Right atrium auricular region (tissue), 2 donors: Measurements from ENCODE around the gene GNLY. TPM values are rescaled to one million over a fixed set of nuclear protein-coding genes. Genes with fewer than 3 reads are reported as not detected.
A peak's percentile ranks its signal among the peaks of the same experiment; 100 is the strongest.

Experiments
- DNase-seq: peaks from one replicate; pipeline ENCODE4 v3.0.0-alpha.2; 2019; ENCODE audit warnings: low spot score
- H3K27ac ChIP-seq, 2 donors: fragments of 200-600 bp; sonication (generic); 1 replicate in 1 of 2; 2 replicates in 1 of 2; pipeline ENCODE4 v1.5.1; 2016 to 2019
- H3K27me3 ChIP-seq, 2 donors: fragments of 200-600 bp; sonication (generic); one replicate each; pipeline versions ENCODE4 v1.5.1 to v1.6.0; 2017 to 2019
- H3K36me3 ChIP-seq: fragments of 200-600 bp; sonication (generic); one replicate; pipeline ENCODE4 v1.5.1; 2016
- H3K4me1 ChIP-seq, 2 donors: fragments of 200-600 bp; sonication (generic); one replicate each; pipeline versions ENCODE4 v1.5.1 to v1.6.0; 2017 to 2019
- H3K4me3 ChIP-seq, 2 donors: fragments of 200-600 bp; sonication (generic); 1 replicate in 1 of 2; 2 replicates in 1 of 2; pipeline ENCODE4 v1.5.1; 2017 to 2019; ENCODE audit warnings: mild to moderate bottlenecking in 1 of 2, moderate library complexity in 1 of 2
- H3K9me3 ChIP-seq, 2 donors: fragments of 200-600 bp; sonication (generic); one replicate each; pipeline ENCODE4 v1.5.1; 2019
- CTCF ChIP-seq, 2 donors: fragments of 200-600 bp; sonication (generic); IDR thresholded peaks; one replicate each; pipeline ENCODE4 v1.5.1; 2019; ENCODE audit warnings: antibody characterized with exemption in 2 of 2
- total RNA-seq, 2 donors: library from RNA; depleted of rRNA; stranded (reverse); fragments of >200 nt; gene quantifications; one replicate each; pipeline ENCODE4 v1.1.0, GENCODE V29; 2016

The GNLY gene
- total RNA-seq, 2 donors from 2014 or later = 1.4 TPM; not detected in 1

DNA sequence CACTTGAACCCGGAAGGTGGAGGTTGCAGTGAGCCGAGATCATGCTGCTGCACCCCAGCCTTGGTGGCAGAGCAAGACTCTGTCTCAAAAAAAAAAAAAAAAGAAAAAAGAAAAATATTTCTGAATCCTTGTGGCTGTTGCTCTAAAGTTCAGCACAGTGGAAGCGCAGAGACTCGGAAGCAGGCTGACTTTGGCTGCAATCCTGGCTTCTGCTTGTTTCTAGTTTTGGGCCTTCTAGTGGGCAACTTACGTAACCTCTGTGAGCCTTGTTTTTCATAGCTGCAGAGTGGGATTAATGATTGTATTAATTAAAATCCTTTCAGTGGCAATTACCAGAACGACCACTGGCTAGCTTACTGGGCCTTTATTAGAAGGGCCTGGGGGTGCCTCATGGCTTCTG is 28.4 kb downstream of the GNLY start:
- H3K27me3 ChIP-seq = no peaks in the 10 kb centered on the region
- H3K36me3 ChIP-seq = no peaks in the 10 kb centered on the region
- peaks cover 0 to 27% of the 10 kb centered on the region in 2 donors for H3K4me1 ChIP-seq
- H3K4me3 ChIP-seq = no peak overlapping the region
- H3K27ac ChIP-seq = no peak overlapping the region
- TF ChIP-seq CTCF (IDR thresholded peaks at IDR 0.05) = no peak
- DNase-seq = no peak
- no peaks in the 10 kb centered on the region for H3K9me3 ChIP-seq

DNA sequence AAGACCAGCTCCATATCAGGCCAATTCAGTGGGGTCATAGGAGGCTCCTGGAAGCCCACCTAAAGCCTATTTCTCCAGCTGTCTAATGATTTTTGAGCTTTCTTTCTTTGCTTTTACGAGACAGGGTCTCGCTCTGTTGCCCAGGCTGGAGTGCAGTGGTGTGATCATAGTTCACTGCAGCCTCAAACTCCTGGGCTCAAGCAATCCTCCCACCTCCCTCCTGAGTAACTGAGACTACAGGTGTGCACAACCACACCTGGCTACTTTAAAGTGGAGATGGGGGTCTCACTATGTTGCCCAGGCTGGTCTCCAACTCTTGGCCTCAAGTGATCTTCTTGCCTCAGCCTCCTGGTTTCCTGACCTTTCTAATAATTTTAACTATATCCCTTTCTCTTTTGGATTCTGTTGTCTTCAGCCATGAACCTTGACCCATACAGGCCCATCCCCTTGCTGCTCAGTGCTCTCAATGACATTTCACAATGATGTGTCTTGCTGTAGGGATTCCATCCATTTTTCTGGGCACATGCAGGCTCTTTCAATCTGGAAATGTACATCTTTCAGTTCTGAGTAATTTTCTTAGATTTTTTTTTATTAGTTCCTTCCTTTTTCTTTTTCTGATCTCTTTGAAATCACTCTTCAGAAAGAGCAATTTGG is 29.7 kb downstream of the GNLY start:
- no peaks in the 10 kb centered on the region for H3K9me3 ChIP-seq
- DNase-seq = no peak
- no peak overlapping the region for H3K4me3 ChIP-seq
- no peak overlapping the region for H3K27ac ChIP-seq
- no peaks in the 10 kb centered on the region for H3K27me3 ChIP-seq
- no peaks in the 10 kb centered on the region for H3K36me3 ChIP-seq
- peaks cover 0 to 38% of the 10 kb centered on the region in 2 donors for H3K4me1 ChIP-seq
- no peak for TF ChIP-seq CTCF (IDR thresholded peaks at IDR 0.05)

- no peaks in the 10 kb centered on the region for H3K27me3 ChIP-seq
- TF ChIP-seq CTCF (IDR thresholded peaks at IDR 0.05) = no peak
- no peak overlapping the region for H3K4me3 ChIP-seq
- peaks cover 0 to 38% of the 10 kb centered on the region in 2 donors for H3K4me1 ChIP-seq
- H3K9me3 ChIP-seq = no peaks in the 10 kb centered on the region
- DNase-seq = no peak
- no peaks in the 10 kb centered on the region for H3K36me3 ChIP-seq
- H3K27ac ChIP-seq = peak overlapping the region in 1 of 2 donors; percentile 25
Measured at GRCh38 chr2:85724731-85725181, 30.6 kb downstream of the GNLY start.

DNA sequence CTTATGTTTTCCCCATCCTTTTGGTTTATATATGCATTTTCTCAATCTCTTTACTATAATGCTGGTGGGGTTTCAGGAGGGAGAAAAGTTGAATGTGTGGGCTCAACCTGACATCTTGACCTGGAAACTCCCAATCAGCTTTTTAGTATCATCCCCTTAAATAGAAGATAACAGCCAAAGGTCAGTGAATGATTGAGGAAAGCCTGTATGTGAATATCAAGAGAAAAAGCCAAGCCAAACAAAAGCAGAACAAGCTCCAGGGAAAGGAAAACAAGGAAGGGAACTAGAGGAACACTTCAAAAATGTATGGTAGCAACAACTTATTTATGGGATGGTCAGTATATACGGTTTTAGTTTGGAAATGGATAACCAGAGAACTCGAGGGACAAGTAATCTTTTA is 31.3 kb downstream of the GNLY start:
- no peak for TF ChIP-seq CTCF (IDR thresholded peaks at IDR 0.05)
- no peak overlapping the region for H3K27ac ChIP-seq
- no peaks in the 10 kb centered on the region for H3K27me3 ChIP-seq
- H3K4me1 ChIP-seq = peaks cover 0 to 32% of the 10 kb centered on the region in 2 donors
- H3K4me3 ChIP-seq = no peak overlapping the region
- DNase-seq = no peak
- H3K9me3 ChIP-seq = no peaks in the 10 kb centered on the region
- no peaks in the 10 kb centered on the region for H3K36me3 ChIP-seq

DNA sequence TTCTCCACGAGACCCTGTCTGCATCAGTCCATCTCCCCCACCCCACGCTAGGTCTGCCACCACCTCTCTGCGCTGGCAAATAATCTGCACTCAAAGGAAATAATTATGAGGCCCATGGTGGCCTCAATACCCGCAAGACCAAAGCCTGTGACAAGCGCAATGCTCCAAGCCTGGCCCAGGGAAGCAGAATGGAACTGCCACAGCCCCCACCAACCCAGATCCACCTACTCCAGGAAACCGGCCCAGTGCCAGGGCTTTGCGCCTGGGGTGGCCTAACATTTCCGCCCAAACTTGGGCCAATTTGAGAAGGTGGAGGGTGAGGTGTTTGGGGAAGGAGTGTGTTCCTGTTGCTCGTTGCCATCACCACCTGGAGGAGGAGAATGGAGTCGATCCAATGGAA is 33.6 kb downstream of the GNLY start:
- H3K27me3 ChIP-seq = no peaks in the 10 kb centered on the region
- peak overlapping the region in 1 of 2 donors; percentile 43 for H3K27ac ChIP-seq

More for the DNA sequence above, 33.6 kb downstream of the GNLY start:
- H3K36me3 ChIP-seq = no peaks in the 10 kb centered on the region
- no peak overlapping the region for H3K4me3 ChIP-seq
- peaks cover 0 to 32% of the 10 kb centered on the region in 2 donors for H3K4me1 ChIP-seq
- DNase-seq = no peak
- H3K9me3 ChIP-seq = no peaks in the 10 kb centered on the region
- no peak for TF ChIP-seq CTCF (IDR thresholded peaks at IDR 0.05)
